Measurements from ENCODE around the gene CUEDC1.

The CUEDC1 gene

GRCh38 chr17:57914273-57915142, 40.7 kb downstream of the CUEDC1 start:
- DNase-seq = no peak

GRCh38 chr17:57913575-57914272, 41.5 kb downstream of the CUEDC1 start:
- DNase-seq = no peak

DNA sequence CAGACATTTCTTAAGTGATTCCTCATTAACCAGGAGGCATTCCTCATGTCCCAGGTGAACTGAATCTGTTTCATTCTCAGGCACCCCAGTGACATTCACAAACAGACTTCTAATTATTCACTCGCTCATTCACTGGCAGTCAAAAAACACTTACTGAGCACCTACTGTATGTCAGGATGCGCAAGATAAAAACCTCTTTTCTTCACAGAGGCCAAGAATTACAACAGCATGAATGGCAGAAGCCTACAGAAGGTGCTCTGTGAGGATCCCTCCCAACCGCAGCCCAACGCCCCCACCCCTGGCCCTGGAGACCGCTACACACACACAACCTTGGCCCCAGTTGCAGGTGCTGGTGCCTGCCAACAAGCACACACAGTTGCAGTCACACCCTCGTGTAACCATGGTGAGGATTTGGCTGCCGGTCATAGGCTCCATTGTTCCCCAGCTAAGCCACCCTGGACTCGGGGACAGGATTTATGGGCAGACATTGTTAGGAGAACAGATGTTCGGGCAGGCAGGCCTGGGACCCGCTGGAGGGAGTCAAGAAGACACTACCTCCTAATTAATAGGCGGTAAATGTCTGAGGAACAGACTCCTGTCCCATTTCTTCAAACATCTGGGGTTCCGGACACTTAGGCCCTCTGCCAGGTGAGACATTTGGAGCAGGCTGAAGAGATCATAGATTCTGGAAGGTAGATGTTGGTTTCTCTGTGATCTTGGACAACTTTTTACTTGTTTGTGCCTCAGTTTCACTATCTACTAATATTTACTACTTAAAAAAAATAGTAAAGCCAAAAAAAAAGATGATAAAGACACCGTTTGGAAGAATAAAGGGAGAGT, 43.2 kb downstream of the CUEDC1 start:
- no peak for DNase-seq

- DNase-seq = no peak
These were observed 44.5 kb downstream of the CUEDC1 start for GRCh38 chr17:57910462-57911420.

- DNase-seq = no peak
These were observed 45.7 kb downstream of the CUEDC1 start for GRCh38 chr17:57909551-57909950.

- DNase-seq = no peak
These were observed 46.9 kb downstream of the CUEDC1 start for GRCh38 chr17:57908278-57908677.

GRCh38 chr17:57906910-57907309, 48.3 kb downstream of the CUEDC1 start:
- DNase-seq = no peak

DNA sequence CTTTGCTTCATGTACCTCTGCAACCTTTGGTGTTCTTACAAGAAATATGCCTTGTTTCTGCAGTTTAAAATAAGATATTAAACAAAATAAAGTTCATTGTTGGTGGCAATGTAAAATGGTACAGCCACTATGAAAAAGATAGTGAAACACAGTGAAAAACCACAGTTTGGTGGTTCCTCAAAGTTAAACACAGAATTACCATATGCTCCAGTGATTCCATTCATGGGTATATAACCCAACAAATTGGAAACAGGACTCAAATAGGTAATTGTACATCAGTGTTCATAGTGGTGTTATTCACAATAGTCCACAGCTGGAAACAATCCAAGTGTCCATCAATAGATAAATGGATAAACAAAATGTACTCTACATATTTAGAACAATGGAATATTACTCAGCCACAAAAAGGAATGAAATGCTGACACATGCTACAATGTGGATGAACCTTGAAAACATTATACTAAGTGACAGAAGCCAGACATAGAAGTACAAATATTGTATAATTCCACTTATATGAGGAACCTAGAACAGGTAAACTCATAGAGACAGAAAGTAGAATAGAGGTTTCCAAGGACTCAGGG, 49.2 kb downstream of the CUEDC1 start:
- no peak for DNase-seq

DNA sequence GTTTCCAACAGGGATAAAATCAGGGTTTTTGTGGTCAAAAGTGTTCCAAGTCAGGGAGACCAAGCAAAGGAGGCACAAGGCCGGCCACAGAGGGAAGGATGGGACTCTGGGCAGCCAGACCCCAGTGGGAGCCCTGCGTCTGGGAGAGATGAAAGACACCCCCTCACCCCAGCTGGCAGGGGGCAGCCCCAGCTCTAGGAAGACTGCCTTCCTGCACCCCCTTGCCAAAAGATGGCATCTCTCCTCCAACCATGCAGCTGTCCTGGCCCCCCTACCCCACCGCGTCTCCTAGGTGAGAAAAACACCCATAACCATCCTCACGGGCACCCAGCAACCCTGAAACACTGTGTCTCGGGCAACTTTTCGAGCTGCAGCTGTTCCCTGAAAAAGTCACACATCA, 51.3 kb downstream of the CUEDC1 start:
- no peak for DNase-seq

DNA sequence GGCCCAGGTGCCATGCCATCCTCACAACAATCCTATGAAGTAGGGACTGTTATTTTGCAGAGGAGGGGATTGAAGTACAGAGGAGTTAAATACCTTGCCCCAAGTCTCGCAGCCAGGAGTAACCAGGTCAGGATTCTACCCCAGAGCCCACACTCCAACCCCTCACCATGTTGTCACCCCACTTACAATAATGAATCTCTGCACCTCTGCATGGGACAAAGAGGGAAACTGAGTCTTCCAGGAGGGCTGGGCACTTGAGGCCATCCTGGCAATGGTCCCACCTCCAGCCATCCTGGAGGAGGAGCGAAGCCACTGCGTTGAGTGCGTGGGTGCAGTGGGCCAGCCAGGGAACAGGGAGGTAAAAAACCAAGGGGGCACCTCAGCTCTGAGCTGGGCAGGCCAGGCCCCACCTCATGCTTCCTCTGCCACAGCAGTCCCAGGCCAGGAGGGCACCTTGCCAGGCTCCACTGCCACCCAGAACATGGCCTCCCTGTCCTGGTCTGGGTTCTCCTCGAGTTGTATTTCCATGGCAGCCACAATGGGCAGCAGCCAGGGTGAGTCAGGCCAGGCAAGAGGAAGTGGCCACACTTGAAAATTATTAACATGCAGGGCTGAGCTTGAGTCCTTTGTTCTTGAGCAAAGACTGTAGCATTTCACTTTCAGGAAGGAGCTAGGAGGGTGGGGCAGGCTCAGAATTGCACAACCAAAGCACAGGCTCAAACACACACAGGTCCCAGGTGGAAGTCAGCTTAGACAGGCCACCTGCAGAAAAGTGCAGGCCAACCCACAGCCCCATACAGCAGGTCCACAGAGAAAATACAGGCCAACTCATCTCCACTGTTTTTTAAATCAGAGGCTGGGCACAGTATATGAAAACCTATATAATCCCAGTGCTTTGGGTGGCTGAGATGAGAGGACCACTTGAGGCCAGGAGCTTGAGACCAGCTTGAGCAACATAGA, 52.1 kb downstream of the CUEDC1 start:
- peak; percentile 84 to 89 for DNase-seq

DNA sequence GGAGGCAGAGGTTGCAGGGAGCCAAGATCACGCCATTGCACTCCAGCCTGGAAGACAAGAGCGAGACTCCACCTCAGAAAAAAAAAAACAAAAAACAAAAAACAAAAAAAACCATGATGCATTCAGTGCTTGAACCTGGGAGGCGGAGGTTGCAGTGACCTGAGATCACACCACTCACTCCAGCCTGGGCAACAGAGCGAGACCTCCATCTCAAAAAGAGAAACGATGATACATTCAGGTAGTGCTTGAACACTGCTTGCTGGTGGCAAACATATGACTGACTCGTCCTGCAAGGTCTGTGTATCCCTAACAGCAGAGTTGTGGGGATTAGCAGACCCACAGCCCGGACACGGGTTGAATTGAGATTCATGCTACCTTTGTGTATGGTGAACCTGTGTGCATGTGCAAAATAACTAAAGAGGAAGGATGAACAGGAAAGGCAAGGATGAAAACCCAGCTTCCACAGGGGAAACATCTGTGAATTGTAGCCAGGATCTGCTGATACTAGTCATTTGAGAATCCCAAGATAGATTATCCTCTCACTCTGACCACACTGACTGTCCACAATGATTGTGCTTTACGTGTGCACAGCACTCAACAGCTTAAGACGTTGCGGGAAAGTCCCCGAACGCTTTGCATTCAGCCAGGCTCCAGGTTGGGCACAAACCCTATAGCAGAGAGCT, 53.0 kb downstream of the CUEDC1 start:
- no peak for DNase-seq

DNA sequence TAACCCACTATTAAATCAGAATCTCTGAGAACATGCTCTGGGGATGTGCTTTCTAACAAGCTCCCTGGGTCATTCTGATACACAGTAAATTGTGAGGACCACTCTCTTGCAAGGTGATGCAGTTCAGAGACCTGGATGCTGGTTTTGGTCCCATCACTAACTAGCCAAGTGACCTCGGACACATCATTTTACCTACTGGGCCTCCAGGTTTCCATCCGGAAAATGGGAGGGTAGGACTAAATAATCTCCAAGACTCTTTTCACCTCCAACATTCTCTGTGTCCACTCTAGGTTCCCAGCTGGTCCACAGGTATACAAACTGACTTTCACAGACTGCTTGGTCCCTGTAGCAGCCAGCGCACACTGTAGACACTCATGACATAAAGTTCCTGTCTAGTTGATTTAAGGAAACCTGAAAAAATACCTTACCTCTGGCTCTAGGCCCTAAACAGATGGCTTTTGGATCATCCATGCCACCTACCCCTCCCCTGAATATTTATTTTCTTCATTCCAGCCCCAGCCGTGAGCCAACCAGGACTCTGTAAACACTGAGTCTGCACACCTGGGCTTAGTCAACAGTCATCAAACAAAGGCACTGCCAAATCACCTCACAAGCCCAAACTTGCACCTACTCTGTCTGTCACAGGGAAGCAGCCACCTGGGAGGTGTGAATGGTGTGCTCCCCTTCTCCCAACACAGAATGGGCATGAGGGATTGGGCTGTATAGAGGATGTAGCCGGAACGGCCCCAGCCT, 54.0 kb downstream of the CUEDC1 start:
- DNase-seq = no peak

GRCh38 chr17:57899822-57900221, 55.4 kb downstream of the CUEDC1 start:
- DNase-seq = peak; percentile 60 to 73

DNA sequence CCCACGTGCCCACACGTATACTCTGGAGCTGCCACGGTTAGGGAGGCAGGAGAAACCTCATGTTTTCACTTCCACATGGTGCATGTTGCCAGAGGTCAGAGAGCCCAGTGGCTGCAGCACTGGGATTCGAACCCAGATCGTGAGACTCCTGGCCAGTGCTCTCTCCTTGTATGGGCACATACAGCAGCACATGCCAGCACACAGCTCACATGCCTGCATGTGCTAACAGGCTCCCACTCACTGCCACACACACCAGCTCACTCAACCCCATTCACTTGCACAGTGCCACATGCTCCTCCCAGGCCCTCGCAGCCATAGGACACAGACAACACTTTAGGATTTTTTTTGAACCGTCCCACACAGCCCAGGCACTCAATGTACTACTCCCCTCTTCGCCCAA, 55.8 kb downstream of the CUEDC1 start:
- peak; percentile 7 to 36 for DNase-seq

- DNase-seq = no peak
These were observed 56.5 kb downstream of the CUEDC1 start for GRCh38 chr17:57898487-57899311.

DNA sequence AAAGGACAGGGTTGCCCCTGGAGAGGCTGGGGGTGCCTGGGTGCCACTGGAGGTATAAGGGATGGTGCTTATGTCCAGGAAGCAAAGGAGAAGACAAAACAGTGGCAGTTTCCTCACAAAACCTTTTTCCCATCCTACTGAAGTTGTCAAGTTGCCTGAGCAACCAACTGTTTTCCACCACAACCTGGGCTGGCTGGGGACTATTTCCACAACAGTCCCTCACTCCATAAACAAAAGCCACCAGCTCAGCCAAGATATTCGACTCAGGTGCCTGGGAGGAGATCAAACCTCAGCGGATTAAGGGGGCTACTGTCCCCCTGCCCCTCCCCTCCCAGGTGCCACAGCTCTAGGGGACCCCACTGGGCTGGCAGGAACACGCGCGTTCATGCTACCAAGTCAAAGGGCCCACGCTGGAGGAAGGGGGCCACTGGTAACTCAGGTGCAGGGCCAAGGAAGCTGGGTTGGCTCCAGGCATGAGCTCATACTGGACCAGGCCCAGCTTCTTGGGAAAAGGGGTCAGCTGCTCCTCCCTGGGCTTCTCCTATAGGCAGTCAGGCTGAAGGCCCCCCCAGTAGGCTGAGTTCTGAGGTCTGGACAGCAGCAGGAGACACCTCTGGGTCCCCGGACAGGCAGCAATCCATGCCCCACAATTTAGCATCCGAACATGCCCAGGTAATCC, 59.7 kb downstream of the CUEDC1 start:
- no peak for DNase-seq

- no peak for DNase-seq
These were observed 60.4 kb downstream of the CUEDC1 start for GRCh38 chr17:57894848-57895247.
